HG02943 (cell line): ENCODE results near the gene RNF151.
A peak's percentile ranks its signal among the peaks of the same experiment; 100 is the strongest.

Experiments
- ATAC-seq: cut with Tn5 transposase; IDR thresholded peaks from one replicate; pipeline ENCODE4 v1.9.1; 2021; ENCODE audit warnings: mild to moderate bottlenecking, low read depth, moderate library complexity; ENCODE audit not compliant: unreplicated experiment

The RNF151 gene

DNA sequence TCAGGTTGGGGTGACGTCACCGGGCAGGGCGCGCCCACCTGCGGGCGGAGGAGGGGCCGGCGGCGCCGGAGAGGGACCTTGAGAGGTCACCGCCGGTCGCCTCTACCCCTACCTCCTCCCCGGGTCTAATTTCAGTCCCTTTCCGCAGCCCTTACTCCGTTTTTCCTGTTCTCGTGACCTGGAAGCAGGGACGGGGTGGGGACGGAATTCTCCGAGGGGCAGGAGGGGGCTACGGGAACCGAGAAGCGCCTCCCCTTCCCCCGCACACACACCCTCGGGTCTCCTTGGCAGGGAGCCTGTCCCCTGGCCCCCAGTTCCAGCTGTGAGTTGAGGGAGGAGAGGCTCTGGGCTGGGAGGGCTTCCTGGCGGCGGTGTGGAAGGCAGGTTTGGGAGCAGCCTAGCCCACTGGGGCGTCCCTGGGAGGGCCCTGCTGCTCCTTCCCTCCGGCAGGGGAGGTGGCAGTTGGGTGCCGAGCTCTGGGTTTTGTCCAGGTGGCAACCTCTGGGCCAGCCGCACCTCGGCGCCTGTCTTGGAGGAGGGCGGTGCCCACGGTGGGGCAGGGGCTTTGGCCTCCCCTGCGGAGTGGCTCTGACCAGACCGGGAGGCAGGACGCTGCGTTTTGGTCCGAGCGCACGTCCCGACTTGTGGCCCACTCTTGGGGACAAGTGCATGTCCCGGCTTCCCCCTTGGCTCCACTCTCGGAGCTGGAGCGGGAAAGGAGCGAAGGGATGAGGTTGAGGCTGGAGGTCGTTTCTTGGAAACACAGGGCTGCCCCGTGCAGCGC lies 23.9 kb downstream of the RNF151 start:
- ATAC-seq = no peak

DNA sequence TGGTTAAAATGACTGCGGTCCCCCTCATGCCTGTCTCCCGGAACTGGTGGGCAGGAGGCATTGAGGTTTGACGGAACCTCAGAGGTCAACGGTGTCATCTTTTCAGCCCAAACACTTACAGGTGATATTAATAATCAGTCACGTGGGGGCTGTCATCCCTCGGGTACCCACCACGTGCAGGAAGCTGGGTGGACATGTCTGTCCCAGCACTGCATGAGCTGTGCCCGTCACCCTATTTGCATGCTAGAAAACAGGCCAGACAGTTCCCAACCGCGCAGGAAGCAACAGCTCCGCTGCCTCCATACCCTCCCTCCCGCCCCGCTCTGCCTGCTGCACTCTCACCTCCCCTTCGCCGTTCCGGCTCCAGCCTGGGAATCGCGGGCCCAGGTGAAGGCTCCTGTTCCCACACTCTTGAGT lies 24.5 kb downstream of the RNF151 start:
- peak; percentile 45 for ATAC-seq

DNA sequence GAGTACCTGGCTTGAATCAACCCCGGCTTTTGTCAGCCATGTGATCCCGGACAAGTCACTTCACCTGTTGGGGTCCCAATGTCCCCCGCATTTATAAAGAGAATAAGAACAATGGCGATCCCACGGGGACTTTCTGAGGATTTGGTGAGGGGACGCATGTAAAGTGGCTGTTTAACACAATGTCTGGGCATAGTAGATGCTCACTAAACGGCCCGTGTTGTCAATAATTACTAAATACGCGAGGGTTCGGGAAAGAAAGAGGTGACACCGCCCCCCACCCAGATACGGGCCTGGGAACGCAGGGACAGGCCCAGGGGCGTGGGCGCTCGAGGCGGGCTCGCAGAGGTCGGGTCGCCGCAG lies 24.9 kb downstream of the RNF151 start:
- no peak for ATAC-seq

DNA sequence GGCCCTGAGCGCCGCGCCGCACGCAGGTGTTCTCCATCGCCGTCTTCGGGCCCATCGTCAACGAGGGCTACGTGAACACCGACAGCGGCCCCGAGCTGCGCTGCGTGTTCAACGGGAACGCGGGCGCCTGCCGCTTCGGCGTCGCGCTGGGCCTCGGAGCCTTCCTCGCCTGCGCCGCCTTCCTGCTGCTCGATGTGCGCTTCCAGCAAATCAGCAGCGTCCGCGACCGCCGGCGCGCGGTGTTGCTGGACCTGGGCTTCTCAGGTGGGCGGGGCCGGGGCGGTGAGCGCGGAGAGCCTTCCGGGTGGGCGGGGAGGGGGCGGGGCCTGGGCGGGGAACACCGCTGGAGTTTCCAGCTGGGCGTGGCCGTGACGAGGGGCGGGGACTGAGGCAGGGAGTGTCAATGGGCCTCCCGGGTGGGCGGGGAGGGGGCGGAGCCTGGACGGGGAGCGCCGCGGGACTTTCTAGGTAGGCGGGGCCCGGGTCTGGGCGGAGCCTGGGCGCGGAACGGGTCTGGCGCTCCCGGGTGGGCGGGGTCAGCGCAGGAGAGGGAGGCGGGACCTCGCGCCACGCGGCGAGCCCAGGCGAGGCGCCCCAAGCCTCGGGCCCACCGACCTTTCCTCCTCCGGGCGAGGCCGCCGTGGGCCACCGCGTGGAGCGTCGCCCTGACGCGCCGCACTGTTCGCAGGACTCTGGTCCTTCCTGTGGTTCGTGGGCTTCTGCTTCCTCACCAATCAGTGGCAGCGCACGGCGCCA lies 25.5 kb downstream of the RNF151 start:
- ATAC-seq = peak; percentile 41

DNA sequence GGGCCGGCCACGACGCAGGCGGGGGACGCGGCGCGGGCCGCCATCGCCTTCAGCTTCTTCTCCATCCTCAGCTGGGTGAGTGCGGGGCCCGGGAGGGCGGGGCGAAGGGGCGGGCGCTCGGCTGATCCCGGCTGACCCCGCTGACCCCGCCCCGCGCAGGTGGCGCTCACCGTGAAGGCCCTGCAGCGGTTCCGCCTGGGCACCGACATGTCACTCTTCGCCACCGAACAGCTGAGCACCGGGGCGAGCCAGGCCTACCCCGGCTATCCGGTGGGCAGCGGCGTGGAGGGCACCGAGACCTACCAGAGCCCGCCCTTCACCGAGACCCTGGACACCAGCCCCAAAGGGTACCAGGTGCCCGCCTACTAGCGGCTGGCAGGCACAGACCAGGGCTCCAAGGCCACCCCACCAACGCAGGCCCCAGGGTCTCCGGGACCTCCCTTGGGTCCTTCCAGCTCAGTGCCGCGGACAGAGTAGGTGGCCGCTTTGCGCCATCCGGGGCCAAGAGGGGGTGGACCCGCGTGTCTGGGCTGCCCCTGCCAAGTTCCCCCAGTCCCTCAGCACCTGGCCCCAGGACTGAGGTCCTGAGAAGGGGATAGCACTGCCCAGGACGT lies 26.2 kb downstream of the RNF151 start:
- no peak for ATAC-seq

DNA sequence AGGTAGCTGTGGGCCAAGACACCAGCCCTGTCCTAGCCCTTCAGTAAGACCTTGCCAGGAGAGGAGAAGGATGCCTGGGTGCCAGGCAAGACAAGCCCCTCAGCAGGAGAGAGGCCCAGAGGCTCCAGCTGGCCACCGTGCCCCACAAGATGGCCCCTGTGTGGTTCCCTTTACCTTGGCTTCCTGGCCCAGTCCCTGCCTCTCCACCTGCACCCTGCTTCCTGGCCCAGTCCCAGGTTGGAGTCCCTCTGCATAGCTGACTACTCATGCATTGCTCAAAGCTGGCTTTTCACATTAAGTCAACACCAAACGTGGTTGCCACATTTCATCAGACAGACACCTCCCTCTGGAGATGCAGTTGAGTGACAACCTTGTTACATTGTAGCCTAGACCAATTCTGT lies 27.1 kb downstream of the RNF151 start:
- no peak for ATAC-seq

DNA sequence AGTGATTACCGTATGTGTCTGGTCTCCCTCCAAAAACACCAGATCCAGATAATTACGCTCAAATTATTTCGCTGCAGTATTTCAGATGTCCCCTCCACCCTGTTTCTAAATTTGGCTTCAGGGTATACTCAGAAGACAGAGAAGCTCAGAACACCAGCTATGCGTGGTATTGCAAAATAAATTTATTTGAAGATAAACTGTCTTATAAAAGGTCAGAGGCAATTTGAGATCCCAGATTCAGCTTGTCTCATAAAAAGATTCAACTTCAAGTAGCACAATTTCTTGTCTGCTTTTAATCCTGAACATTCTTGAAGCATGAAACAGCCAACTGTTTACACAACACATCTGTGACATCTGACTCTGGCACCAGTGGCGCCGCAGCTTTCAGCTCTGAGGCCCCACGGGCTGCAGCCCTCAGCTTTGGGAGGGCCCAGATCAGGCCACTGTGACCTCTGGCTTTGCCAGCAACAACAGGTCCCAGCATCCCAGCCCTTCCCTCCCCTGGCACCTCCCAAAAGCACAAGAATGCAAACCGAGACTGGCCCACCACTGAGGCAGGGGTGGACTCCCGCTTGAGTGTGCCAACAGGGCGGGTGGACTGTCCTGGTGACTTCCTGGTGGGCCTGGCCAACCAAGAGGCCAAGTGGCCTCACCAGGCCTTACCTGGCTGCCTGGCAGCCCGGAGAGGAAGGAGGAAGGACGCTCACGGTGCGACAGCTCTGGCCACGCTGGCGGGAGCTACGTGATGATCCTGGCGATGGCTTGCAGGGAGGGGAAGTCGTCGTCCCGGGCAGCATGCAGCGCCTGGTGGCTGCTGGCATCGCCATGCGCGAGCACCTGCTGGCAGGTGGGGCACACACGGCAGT lies 31.1 kb downstream of the RNF151 start:
- ATAC-seq = no peak

DNA sequence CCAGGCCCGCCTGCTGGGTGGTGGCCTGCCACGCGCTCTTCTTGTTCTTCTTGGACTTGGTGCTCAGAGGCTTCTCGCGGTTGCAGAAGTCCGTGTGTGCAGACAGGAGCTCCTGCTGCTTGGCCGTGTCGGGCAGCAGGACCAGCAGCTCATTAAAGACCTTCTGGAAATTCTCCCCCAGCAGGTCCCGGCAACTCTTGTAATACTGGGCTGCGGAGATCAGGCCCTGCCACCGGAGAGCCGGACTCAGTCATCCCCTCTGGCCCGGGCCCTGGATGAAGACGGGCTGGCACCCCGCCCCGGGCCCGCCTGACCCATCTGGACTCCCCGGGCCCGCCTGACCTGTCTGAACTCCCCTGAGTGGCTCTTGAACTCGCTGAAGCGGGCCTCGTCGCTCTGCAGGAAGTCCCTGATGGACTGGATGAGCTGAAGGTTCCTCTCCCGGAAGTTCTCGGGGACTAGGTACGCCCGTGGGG lies 31.7 kb downstream of the RNF151 start:
- ATAC-seq = no peak

DNA sequence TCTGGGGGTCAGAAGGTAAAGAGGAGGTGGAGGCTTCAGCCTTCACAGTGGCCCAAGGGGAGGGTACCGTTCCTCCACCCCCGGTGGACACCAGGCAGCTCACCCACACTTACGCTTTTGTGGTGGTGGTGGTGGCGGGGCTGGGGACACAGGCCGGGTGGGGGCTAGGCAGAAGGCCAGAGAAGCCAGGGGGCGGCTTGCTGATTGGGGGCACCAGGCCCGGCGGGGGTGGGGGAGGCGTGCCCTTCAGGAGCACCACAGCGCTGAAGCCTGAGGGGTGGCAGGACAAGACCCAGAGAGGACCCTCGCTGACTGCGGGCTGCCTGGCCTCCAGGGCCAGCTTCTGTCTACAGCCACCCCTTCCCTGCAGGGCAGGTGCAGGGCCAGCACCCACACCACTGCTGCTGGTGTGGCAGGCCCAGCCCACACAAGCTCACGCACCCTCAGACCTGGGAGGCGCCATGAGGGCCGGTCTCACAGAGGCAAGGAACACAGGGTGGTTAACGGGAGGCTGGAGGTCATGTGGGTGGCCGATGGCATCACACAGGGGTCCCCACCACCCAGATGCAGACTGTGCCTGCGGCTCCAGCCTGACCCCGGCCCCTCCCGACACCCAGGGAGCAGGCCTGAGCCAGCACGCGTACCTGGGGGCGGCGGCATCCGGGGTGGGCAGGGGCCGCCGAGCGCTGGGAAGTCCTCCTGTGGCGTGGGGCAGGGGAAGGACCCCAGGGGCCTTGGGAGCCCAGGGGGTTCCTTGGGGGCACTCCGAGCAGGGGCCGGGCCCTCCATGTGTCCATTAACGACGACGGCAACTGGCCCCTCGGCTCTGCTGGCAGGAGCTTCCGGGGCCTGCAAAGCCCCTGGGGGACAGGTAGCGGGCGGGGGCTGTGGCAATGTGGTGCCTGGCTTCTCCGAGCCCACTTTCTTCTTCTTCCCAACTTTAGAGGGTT lies 32.5 kb downstream of the RNF151 start:
- ATAC-seq = no peak

DNA sequence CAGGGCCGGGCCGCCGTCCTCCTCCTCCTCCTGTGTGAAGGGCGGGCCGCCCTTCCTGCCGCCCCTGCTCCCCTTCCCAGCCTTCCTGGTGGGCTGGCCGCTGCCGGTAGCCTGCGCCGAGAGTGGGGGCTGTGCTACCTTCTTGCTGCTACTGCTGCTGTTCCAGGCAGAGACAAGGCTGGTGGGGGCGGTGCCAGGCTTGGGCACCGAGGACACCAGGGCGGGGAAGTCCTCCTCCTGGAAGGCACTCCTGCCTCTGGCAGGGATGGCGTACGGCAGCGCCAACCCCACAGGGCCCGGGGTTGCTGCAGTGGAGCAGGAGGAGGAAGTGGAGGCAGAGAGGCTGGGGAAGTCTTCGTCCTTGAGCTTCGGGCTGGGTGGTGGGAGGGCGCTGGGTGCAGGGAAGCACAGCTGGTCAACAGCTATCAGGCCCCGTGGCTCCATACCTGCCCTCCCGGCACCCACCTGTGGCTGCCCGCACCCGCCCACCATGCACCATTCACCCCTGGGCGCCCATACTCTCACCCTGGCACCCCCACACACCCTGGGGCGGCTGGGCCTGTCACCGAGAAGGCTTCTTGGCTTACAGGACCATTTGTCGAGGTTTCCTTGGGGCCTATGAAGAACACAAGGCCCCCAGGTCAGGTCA lies 33.3 kb downstream of the RNF151 start:
- no peak for ATAC-seq

DNA sequence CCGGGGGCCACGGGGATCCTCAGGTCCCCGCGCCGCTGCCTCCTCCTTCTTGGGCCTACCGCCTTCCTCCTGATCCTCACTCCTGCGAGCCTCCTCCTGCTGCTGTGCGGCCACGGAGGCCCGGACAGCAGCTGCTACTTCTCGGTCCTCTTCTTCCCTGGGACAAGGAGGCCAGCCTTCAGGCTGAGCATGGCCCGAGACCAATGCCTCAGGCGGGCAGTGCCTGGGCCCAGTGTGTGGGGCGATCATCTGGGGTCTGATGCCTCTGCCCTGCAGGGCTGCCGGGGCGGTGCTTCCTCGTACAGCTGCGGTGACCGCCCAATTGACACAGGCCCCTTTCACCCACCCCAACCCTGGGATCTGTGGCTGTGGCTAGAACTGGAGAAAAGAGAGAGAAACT lies 34.4 kb downstream of the RNF151 start:
- ATAC-seq = no peak

DNA sequence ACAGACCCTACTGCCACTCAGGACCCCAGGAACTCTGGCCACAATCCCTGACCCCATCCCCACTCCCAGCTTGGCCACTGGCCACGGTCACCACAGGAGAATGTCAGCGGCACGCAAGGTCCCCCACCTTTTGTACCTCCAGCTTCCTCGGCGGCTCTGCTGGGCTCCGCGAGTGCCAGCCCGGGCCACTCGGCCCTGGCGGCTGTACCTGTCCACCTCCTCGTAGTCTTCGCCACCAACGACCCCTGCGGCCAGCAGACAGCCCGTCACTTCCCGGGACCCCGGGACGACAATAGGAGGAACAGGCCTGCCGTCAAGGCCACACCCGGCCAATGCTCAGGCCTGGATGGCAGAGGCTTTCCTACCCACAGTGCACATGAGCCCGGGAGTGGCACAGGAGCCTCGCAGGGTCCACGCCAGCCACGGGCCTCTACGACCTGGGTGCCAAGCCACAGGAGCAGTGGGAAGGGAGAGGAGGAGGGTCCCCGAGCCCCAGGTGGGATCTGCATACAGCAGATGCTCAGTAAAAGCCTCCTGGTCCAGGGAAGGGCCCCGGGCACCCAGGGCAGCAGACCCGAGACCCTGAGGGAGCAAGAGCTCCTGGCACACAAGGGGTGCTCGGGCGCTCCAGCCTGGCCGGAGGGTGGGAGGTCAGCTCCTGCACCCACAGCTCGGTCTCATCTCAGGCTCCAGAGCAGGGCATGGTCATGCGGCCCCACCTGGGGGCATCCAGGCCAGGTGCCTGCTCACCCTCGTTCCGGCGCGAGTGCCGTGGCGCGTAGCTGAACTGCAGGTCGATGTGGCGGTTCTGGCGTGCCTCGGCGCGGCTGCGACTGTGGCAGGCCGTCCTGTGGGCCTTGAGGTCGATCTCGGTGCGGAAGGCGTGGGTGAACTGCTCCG lies 35.0 kb downstream of the RNF151 start:
- no peak for ATAC-seq

DNA sequence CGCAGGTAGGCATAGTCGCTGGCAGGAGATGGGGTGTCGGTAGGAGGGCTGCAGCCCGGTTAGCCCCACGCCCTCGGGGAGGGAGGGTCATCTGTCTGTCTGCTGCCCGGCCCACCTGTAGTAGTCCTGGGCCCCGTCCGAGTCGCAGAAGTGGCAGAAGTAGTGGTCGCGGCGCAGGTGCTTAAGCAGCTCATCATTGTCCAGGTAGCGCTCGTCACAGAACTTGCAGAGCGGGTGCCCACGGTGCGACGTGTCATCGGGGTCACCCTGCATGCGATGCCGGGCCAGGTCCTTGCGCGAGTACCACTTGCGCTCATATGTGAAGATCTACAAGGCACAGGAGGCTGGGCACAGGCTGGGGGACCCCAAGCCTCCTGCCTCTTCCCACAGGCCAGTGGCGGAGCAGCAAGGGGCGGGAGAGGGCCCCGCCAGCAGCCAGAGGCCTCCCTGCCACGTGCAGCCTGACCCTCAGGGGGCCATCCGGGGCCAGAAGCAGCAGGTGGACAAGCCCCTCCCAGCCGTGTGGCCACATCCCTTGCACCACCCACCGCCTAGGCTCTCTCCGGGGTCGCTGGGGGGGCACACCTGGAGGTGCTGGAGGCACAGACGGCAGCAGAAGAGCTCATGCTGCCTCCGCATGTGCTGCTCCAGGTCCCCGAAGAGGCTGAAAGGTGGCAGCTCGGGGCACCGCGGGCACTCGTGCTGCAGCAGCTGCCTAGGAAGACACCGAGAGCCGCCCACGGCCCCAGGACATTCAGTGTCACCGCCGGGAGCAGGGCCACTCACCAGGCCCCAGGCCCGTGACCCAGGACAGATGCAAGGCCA lies 36.0 kb downstream of the RNF151 start:
- ATAC-seq = no peak

DNA sequence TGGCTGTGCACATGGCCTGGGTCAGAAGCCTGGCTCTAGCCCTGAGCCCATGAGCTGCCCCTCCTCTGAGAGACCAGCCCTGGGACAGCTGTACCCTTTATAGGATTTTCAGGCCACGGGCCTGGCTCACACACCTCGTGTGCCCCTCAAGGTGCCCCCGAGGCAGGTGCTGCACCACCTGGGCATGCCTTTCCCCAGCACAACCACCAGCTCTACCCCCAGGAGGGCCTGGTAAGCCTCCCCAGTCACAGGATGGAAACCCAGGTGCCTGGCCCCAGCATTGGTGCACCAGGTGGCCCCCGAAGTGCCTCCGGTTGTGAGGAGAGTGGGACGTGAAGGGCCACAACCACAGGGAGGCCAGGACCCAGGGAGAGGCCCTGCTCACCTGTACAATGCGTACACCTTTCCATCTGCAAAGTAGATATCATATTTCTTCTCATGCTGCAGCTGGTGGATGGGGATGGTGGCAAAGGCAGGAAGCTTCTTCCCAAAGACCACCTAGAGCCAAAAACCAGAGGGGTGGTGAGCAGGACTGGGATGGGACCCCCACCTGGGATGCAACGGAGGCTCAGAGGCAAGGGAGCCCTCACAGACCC lies 36.7 kb downstream of the RNF151 start:
- ATAC-seq = no peak

DNA sequence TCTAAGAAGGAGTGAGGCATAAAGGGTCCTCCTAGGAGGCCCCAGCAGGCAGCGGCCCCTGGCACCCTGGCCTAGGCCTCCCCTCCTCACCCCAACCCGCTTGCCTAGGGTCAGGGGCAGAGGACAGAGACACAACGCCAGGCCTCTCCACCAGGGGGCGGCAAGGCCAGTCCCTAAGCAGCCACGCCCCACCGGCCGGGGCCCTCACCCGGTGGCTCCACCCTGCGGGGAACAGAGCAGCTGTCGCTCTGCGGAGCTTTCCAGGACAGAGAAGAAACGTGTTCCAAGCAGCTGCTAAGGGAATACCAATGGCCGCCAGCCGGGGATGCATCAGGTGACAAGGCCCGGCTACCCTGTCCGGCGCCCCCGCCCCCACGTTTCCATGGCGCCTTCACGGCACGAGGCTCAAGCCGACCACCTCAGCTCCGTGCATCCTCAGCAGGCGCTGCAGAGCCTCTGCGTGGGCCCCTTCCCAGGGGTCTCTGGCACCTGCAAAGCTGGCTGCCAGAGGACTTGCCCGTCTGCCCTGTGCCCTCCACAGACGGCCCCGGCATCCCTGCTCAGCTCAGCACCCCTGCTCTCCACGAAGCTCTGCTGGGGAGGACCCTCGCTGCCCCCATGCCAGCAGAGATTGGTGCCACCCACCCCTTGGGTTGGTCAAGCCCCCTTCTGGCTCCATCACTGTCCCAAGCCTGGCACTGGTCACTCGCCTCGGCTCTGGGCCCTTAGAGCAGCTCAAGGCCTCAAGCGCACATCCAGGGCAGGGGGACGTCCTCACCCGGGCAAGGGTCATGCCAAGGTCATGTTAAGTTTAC lies 37.4 kb downstream of the RNF151 start:
- peak; percentile 54 for ATAC-seq
